ENCODE results near the gene EFHD1.

EFHD1 gene

GRCh38 chr2:232633413-232634205, at the start of gene EFHD1:
Gene EFHD1 (plus strand): TSS chr2:232633604. CDS start chr2:232633705, 101 bp downstream.
- peak; percentile 87 for DNase-seq

- DNase-seq = no peak
Observed at GRCh38 chr2:232584238-232584637, 49.2 kb upstream of the EFHD1 start.

- no peak for DNase-seq
Observed at GRCh38 chr2:232586943-232587505, 46.4 kb upstream of the EFHD1 start.

- no peak for DNase-seq
Observed at GRCh38 chr2:232587512-232587911, 45.9 kb upstream of the EFHD1 start.

GRCh38 chr2:232588031-232588430, 45.4 kb upstream of the EFHD1 start:
- DNase-seq = no peak

- DNase-seq = no peak
Observed at GRCh38 chr2:232588680-232589585, 44.5 kb upstream of the EFHD1 start.

- no peak for DNase-seq
Observed at GRCh38 chr2:232592772-232593395, 40.5 kb upstream of the EFHD1 start.

- no peak for DNase-seq
Observed at GRCh38 chr2:232593982-232594381, 39.4 kb upstream of the EFHD1 start.

- DNase-seq = no peak
Observed at GRCh38 chr2:232597362-232598079, 35.9 kb upstream of the EFHD1 start.

- no peak for DNase-seq
Observed at GRCh38 chr2:232598293-232598692, 35.1 kb upstream of the EFHD1 start.

- DNase-seq = no peak
Observed at GRCh38 chr2:232600053-232600773, 33.2 kb upstream of the EFHD1 start.

GRCh38 chr2:232603283-232603682, 30.1 kb upstream of the EFHD1 start:
- no peak for DNase-seq

GRCh38 chr2:232604535-232604934, 28.9 kb upstream of the EFHD1 start:
- no peak for DNase-seq

GRCh38 chr2:232607011-232607410, 26.4 kb upstream of the EFHD1 start:
- DNase-seq = no peak

GRCh38 chr2:232609607-232610006, 23.8 kb upstream of the EFHD1 start:
- no peak for DNase-seq

GRCh38 chr2:232610081-232610480, 23.3 kb upstream of the EFHD1 start:
- no peak for DNase-seq

GRCh38 chr2:232611061-232611460, 22.3 kb upstream of the EFHD1 start:
- DNase-seq = no peak

GRCh38 chr2:232611559-232612218, 21.7 kb upstream of the EFHD1 start:
- peak; percentile 68 for DNase-seq

GRCh38 chr2:232613538-232614134, 19.8 kb upstream of the EFHD1 start:
- no peak for DNase-seq

GRCh38 chr2:232615339-232615738, 18.1 kb upstream of the EFHD1 start:
- DNase-seq = no peak

- DNase-seq = no peak
Observed at GRCh38 chr2:232621186-232621585, 12.2 kb upstream of the EFHD1 start.
